Erythroblast (primary cell): ENCODE data around the gene ALLC.
A peak's percentile ranks its signal among the peaks of the same experiment; 100 is the strongest.

Experiments
- DNase-seq, 2 experiments: peaks; one replicate each; lab custom pipeline; 2025; lab: John Stamatoyannopoulos, UW
- GATA1 ChIP-seq: IDR thresholded peaks from 2 replicates; pipeline ENCODE4 v1.6.1; 2011; ENCODE audit warnings: low read depth, mild to moderate bottlenecking, control low read depth, low read length, moderate library complexity
- POLR2A ChIP-seq: IDR thresholded peaks from 2 replicates; pipeline ENCODE4 v1.6.1; 2011; ENCODE audit warnings: mild to moderate bottlenecking, low read length

ALLC gene

DNA sequence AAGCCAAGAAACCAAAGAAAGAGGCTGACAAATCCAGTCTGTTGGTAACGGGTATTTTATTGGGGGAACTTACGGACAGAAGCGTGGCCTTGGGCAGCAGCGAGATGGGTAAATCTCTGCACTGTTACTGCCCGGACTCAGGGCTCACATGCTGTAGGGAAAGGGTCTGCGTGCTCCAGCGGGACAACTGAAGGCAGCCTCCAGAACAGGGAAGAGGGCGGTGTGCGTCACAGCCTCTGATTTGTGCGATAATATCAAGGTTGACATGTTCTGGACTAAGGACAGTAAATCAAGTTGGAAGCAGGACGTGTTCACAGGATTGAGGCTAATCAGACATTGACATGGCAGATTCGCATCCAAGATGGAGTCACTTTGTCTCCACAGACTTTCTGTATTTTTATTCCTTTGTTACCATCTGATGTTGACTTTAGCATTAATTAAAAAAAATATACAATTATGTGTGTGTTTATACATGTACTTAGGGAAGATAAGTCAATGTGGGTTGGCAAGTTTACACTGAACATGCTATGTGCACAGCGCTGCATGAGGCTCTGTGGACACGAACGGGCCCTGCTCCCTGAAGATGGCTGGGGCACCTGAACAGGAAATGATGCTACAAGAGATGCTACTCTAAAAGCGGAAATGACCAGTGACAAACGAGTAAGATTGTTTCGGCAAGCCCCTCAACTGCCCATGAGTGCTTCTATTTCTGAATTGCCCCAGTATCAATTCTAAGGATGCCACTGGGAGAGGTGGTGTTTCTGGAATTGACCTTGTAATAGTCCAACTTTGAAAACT lies 22.7 kb downstream of the ALLC start:
- DNase-seq, result no peak
- TF ChIP-seq POLR2A (no peak), GATA1 (no peak)

DNA sequence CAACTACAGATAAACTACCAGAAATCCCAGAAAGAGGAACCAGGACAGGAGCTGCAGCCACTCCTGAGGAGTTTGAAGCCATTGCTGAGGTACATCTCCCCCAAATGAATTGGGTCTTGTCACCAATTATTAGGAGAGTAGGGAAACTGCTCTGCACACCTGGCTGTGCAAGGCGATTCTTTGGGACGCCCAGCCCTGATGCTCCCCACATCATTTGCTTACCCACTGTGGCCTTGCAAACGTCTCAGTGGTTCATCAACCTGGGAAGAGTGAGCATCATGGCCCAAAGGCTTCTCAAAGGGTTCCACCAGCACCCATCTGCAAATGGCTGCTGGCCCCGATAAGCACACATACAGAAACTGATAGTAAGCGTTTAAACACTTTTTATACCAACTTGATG lies 23.6 kb downstream of the ALLC start:
- no peak for DNase-seq
- TF ChIP-seq GATA1, result no peak
- no peak for TF ChIP-seq POLR2A

DNA sequence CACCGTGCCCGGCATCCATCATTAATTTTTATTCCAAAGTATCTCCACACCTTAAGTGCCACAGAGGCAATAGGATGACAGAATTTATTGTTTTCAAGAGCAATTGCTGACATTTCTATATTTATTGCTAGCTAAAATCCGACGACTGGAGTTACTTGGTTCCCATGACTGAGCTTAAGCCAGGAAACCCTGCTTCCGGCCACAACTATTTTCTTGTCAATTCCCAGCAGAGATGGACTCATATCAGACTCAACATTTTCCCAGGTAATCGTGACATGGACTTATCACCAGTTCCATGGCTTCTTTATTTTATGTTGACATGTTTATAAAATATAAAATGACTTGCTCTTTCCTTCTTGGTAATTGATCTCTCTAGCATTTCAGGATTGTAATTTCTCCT lies 24.8 kb downstream of the ALLC start:
- TF ChIP-seq GATA1, result no peak
- no peak for DNase-seq

DNA sequence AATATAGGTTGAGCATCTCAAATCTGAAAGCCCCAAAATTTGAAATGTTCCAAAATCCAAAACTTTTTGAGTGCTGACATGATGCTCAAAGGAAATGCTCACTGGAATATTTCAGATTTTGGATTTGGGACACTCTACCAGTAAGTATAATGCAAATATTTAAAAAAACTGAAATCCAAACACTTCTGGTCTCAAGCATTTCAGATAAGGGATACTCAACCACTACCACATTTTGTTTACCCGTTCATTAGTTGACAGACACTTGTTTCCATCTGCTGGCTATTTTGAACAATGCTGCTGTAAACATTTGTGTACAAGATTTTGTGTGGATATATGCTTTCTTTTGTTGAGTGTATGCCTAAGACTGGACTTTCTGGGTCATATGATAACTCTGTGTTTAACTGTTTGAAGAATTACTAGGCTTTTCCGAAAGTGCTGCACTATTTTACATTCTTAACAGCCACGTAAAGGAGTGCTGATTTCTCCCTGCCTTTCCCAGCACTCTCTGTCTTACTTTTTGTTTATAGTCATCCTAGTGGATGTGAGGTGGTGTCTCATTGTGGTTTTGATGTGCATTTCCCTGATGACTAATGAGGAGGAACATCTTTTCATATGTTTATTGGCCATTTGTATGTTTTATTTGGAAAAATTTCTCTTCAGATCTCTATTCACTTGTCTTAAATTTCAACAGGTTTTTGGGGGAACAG lies 25.9 kb downstream of the ALLC start:
- no peak for DNase-seq
- TF ChIP-seq POLR2A (no peak), GATA1 (no peak)

DNA sequence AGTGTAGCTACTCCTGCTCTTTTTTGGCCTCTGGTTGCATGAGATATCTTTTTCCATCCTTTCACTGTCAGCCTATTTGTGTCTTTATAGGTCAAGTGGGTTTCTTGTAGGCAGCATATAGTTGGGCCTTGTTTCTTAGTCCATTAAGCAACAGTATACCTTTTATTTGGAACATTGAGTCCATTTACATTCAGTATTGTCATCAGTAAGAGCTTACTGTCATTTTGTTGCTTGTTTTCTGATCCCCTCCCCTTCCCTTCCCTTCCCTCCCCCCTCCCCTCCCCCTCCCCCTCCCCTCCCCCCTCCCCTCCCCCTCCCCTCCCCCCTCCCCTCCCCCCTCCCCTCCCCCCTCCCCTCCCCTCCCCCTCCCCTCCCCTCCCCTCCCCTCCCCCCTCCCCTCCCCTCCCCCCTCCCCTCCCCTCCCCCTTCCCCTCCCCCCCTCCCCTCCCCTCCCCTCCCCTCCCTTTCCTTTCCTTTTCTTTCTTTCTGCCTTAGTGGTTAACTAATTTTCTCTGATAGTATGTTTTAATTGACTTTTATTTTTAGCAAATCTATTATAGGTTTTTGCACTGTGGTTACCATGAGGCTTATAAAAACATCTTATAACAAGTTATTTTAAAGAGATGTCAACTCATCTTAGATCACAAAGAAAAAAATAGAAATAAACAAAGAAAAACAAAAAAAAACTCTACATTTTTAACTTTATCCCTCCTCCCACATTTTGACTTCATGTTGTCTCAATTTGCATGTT lies 32.2 kb downstream of the ALLC start:
- TF ChIP-seq GATA1 (no peak), POLR2A (no peak)
- DNase-seq, result peak in 1 of 2 experiments; percentile 12

DNA sequence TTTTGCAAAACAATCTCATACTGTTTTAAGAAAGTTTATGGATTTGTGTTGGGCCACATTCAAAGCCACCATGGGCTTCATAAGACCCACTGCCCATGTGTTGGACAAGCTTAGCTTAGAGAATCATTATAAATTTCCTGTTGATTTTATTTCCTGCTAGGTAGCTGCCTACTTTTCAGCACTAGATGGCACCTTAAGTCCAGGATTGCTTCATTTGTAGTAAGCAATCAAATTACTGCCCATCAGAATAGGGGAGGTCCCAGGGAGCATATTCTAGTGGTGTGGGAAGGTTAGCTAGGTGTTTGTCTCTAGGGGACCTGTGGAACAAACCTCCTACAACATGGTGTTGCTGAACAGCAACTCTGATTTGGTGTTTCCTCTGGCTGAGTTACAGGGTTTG lies 34.4 kb downstream of the ALLC start:
- DNase-seq, result peak; percentile 3 to 10
- TF ChIP-seq GATA1, result no peak
- no peak for TF ChIP-seq POLR2A

DNA sequence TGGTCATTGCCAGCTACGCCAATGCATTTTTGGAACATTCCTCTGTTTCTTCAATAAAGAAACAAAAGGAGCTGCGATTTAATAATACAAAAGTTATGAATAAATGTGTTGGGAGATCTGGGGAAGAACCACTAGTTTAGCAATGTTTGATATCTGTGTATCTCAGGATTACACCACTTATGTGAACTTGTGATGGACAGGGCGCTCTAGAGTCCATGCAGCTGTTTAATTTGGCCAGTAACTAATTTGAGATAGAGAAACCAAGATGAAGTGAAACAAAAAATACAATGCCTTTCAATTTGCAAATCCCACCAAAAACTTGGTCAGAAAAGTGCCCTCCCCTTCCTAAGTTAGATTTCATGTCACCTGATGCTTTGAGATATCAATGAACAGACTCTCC lies 38.5 kb downstream of the ALLC start:
- DNase-seq, result no peak

DNA sequence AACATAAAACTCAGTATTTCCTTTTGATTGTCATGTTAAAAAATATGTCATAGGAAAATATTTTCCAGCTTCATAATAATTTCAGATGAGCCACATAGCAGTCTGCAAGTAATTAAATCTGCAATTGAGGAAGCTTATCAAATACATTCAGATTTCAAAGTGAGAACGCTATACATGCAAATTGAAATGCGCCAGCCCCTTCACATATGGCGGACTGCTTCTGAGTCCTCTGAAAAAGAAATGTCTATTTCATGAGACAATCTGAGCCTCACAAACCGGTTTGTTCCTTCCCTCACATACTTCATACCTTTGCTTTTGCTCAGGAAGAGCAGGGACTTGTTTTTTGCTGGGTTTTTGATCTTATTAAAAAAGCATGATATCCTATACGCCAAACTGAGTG lies 43.1 kb downstream of the ALLC start:
- TF ChIP-seq GATA1 (no peak), POLR2A (no peak)
- no peak for DNase-seq

More for the DNA sequence above, 38.5 kb downstream of the ALLC start:
- TF ChIP-seq POLR2A (no peak), GATA1 (no peak)

DNA sequence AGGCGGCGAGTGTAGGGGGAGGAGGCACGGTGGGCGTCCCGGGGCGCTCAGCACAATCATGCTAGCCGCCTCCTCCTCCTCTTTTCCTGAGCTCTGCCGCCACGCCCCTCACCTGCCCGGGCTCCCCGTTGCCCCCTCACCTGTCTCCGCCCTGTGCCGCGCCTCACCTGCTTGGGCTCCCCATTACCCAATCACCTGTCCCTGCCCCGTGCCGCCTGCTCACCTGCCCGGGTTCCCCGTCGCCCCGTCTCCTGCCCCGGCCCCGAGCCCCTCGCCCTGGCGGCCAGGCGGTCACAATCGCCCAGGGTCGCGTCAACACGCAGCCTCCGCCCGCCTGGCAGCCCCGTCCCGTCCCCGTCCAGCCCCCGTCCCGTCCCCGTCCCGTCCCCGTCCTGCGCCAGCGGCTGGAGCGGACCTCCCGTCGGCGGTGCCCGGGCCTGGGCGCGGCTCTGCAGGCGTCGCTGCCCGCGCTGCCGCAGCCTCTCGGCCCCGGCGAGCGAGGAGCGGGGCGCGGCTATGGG lies 45.3 kb downstream of the ALLC start, which contains the start of gene DCDC2C:
TSS of gene DCDC2C (plus strand) at position 340 of the 521 bp plus-strand sequence. CDS start at position 517, 177 bp downstream.
- TF ChIP-seq GATA1 (no peak), POLR2A (no peak)
- no peak for DNase-seq

DNA sequence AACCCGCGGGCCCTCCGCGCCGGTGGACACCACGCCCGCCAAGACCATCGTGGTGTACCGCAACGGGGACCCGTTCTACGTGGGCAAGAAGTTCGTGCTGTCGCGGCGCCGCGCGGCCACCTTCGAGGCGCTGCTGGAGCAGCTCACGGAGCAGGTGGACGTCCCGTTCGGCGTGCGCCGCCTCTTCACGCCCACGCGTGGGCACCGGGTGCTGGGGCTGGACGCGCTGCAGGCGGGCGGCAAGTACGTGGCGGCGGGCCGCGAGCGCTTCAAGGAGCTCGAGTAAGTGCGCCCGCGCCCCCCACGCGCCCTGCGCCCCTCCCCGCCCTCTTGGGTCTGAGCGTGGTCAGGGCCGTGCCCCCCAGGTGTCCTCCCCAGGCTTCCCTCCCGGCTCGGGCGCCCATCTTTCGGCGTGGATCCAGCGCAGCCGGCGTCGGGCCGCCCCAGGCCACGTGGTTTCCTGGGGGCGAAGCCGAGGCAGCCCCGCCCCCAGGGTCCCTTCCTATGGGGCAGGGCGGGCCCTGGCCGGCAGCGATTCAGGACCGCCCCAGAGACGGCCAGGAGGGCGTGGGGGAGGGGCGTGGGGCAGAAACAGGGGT lies 45.9 kb downstream of the ALLC start:
- TF ChIP-seq POLR2A, result no peak
- TF ChIP-seq GATA1, result no peak
- no peak for DNase-seq

DNA sequence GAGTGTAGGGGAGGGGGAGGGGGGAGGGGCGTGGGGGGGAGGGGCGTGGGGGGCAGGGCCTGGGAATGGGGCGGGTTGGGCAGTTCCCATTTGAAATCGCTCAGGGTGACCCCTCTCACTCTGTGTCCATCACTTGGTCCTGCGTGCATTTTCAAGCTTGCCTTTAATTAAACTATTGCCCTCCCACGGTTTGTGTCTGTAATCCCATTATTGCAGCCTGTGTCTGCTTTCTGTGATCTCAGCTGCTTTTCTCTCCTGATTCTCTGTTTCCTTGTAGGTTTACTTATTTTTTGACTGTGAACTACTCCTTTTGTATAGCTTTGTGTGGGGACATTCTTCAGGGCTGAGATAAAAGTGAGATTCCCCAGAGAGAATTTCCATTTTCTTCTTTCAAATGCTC lies 46.7 kb downstream of the ALLC start:
- DNase-seq, result no peak
- TF ChIP-seq GATA1, result no peak
- no peak for TF ChIP-seq POLR2A

DNA sequence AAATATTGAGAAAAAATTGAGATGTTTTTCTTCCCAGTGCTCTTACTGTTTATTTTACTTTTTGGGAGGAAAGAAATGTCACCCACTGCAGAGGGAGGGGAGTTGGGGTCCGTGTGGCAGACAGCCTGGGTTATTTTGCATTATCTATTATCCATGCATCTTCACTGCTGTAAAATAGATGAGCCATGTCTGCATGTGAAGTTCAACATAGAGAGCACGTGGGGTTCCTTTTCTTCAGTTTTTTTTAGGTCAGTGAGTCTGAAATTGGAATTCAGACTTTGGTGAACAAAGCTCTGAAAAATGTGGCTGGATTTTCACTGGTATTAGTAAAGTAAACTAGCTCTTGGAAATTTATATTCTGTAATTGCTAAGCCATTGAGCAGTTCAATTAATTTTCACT lies 47.8 kb downstream of the ALLC start:
- no peak for TF ChIP-seq POLR2A
- TF ChIP-seq GATA1, result no peak
- no peak for DNase-seq

DNA sequence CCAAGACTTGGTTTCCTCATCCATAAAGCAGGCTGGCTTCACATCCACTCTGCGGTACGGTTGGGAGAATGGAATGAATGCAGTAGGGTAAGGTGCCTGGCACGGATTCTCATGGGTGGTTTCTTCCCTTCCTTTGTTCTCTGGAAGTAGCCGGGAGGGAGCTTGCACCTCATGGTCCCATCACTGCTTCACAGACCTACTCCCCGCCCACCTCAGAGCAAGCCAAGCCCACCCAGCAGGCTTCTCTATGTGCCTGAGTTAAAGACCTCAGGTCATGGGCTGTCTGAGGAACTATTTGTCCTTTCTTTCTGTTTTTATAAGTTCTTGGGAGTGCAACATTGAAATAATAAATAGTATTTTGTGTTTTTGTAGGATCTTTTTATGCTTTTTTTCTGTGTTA lies 48.9 kb downstream of the ALLC start:
- TF ChIP-seq POLR2A (no peak), GATA1 (no peak)
- DNase-seq, result no peak

DNA sequence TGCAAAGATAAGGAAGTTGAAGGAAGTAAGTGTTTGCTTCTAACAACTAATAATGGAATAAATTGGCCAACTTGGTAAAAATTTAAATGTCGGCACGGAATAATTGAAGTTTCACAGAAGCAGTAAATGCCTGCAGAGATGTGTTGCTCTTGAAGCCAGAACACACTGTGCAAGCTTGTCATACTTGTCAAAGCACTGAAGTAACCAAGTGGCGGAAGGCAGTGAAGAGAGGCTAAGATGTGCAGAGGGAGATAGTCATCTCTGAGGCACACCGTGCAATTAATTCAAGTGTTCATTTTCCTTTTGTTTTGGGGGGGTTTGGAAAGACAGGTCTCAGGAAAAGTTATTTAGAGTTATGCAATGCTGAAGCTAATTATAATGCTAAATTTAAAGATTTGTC lies 50.6 kb downstream of the ALLC start:
- no peak for TF ChIP-seq POLR2A
- no peak for TF ChIP-seq GATA1
- DNase-seq, result no peak
